Measurements from ENCODE around the gene ADGRD2.

The ADGRD2 gene

GRCh38 chr9:124447297-124447661, 3.0 kb upstream of the ADGRD2 start:
- H3K9me3 Mint-ChIP-seq: peaks cover 2% of the 10 kb centered on the region
- H3K4me3 Mint-ChIP-seq: no peak overlapping the region
- no peaks in the 10 kb centered on the region for H3K36me3 Mint-ChIP-seq
- peaks cover 9% of the 10 kb centered on the region for H3K4me1 Mint-ChIP-seq
- no peak for ATAC-seq
- peaks cover 89% of the 10 kb centered on the region for H3K27me3 Mint-ChIP-seq
- no peak overlapping the region for H3K27ac Mint-ChIP-seq

- no peaks in the 10 kb centered on the region for H3K36me3 Mint-ChIP-seq
- H3K4me1 Mint-ChIP-seq: peaks cover 9% of the 10 kb centered on the region
- no peak overlapping the region for H3K27ac Mint-ChIP-seq
- peaks cover 94% of the 10 kb centered on the region for H3K27me3 Mint-ChIP-seq
- H3K9me3 Mint-ChIP-seq: peaks cover 2% of the 10 kb centered on the region
- H3K4me3 Mint-ChIP-seq: no peak overlapping the region
- ATAC-seq: no peak
Measured at GRCh38 chr9:124448019-124448418, 2.2 kb upstream of the ADGRD2 start.

- peaks cover 9% of the 10 kb centered on the region for H3K4me1 Mint-ChIP-seq
- H3K36me3 Mint-ChIP-seq: no peaks in the 10 kb centered on the region
- H3K27me3 Mint-ChIP-seq: peaks cover 80% of the 10 kb centered on the region
- no peak for ATAC-seq
- H3K9me3 Mint-ChIP-seq: no peaks in the 10 kb centered on the region
- no peak overlapping the region for H3K4me3 Mint-ChIP-seq
- H3K27ac Mint-ChIP-seq: no peak overlapping the region
Measured at GRCh38 chr9:124449381-124450151, 685 bp upstream of the ADGRD2 start.

- peaks cover 77% of the 10 kb centered on the region for H3K27me3 Mint-ChIP-seq
- H3K9me3 Mint-ChIP-seq: no peaks in the 10 kb centered on the region
- H3K4me3 Mint-ChIP-seq: no peak overlapping the region
- H3K36me3 Mint-ChIP-seq: no peaks in the 10 kb centered on the region
- no peak for ATAC-seq
- H3K27ac Mint-ChIP-seq: no peak overlapping the region
- peaks cover 9% of the 10 kb centered on the region for H3K4me1 Mint-ChIP-seq
Measured at GRCh38 chr9:124450931-124451661, 845 bp downstream of the ADGRD2 start.

GRCh38 chr9:124452326-124452725, 2.1 kb downstream of the ADGRD2 start:
- peaks cover 65% of the 10 kb centered on the region for H3K27me3 Mint-ChIP-seq

GRCh38 chr9:124452841-124453585, 2.8 kb downstream of the ADGRD2 start:
- ATAC-seq: no peak
- Mint-ChIP-seq H3K27ac (no peak overlapping the region), H3K9me3 (no peaks in the 10 kb centered on the region), H3K4me3 (no peak overlapping the region), H3K27me3 (peaks cover 58% of the 10 kb centered on the region), H3K36me3 (no peaks in the 10 kb centered on the region), H3K4me1 (peaks cover 9% of the 10 kb centered on the region)

More at GRCh38 chr9:124452326-124452725, 2.1 kb downstream of the ADGRD2 start:
- no peak for ATAC-seq
- Mint-ChIP-seq H3K4me1 (peaks cover 9% of the 10 kb centered on the region), H3K4me3 (no peak overlapping the region), H3K9me3 (no peaks in the 10 kb centered on the region), H3K27ac (no peak overlapping the region), H3K36me3 (no peaks in the 10 kb centered on the region)

- Mint-ChIP-seq H3K9me3 (no peaks in the 10 kb centered on the region), H3K36me3 (no peaks in the 10 kb centered on the region), H3K4me1 (peaks cover 9% of the 10 kb centered on the region), H3K27me3 (peaks cover 51% of the 10 kb centered on the region), H3K4me3 (no peak overlapping the region), H3K27ac (no peak overlapping the region)
- no peak for ATAC-seq
Measured at GRCh38 chr9:124453586-124454191, 3.4 kb downstream of the ADGRD2 start.

GRCh38 chr9:124454296-124454695, 4.0 kb downstream of the ADGRD2 start:
- H3K4me3 Mint-ChIP-seq: no peak overlapping the region
- peaks cover 9% of the 10 kb centered on the region for H3K4me1 Mint-ChIP-seq
- no peaks in the 10 kb centered on the region for H3K9me3 Mint-ChIP-seq
- H3K27me3 Mint-ChIP-seq: peaks cover 45% of the 10 kb centered on the region
- no peaks in the 10 kb centered on the region for H3K36me3 Mint-ChIP-seq
- no peak for ATAC-seq
- no peak overlapping the region for H3K27ac Mint-ChIP-seq

- peaks cover 9% of the 10 kb centered on the region for H3K4me1 Mint-ChIP-seq
Measured at GRCh38 chr9:124454791-124455443, 4.7 kb downstream of the ADGRD2 start.

GRCh38 chr9:124455820-124456219, 5.6 kb downstream of the ADGRD2 start:
- Mint-ChIP-seq H3K27ac (no peak overlapping the region), H3K36me3 (no peaks in the 10 kb centered on the region), H3K4me3 (no peak overlapping the region), H3K9me3 (peaks cover 3% of the 10 kb centered on the region), H3K27me3 (peaks cover 30% of the 10 kb centered on the region), H3K4me1 (peaks cover 2% of the 10 kb centered on the region)
- no peak for ATAC-seq

More at GRCh38 chr9:124454791-124455443, 4.7 kb downstream of the ADGRD2 start:
- Mint-ChIP-seq H3K36me3 (no peaks in the 10 kb centered on the region), H3K4me3 (no peak overlapping the region), H3K9me3 (no peaks in the 10 kb centered on the region), H3K27me3 (peaks cover 39% of the 10 kb centered on the region), H3K27ac (no peak overlapping the region)
- ATAC-seq: no peak

GRCh38 chr9:124456341-124457078, 6.3 kb downstream of the ADGRD2 start:
- Mint-ChIP-seq H3K27me3 (peaks cover 23% of the 10 kb centered on the region), H3K9me3 (peaks cover 3% of the 10 kb centered on the region), H3K27ac (no peak overlapping the region), H3K4me3 (no peak overlapping the region), H3K4me1 (no peaks in the 10 kb centered on the region), H3K36me3 (no peaks in the 10 kb centered on the region)
- no peak for ATAC-seq

- Mint-ChIP-seq H3K27me3 (peaks cover 15% of the 10 kb centered on the region), H3K9me3 (peaks cover 3% of the 10 kb centered on the region), H3K27ac (no peak overlapping the region), H3K36me3 (no peaks in the 10 kb centered on the region), H3K4me3 (no peak overlapping the region), H3K4me1 (no peaks in the 10 kb centered on the region)
- ATAC-seq: no peak
Measured at GRCh38 chr9:124457079-124457886, 7.0 kb downstream of the ADGRD2 start.

- no peaks in the 10 kb centered on the region for H3K4me1 Mint-ChIP-seq
- H3K4me3 Mint-ChIP-seq: no peak overlapping the region
- H3K27ac Mint-ChIP-seq: no peak overlapping the region
- H3K36me3 Mint-ChIP-seq: no peaks in the 10 kb centered on the region
- H3K9me3 Mint-ChIP-seq: peaks cover 7% of the 10 kb centered on the region
- no peak for ATAC-seq
- peaks cover 10% of the 10 kb centered on the region for H3K27me3 Mint-ChIP-seq
Measured at GRCh38 chr9:124457887-124458431, 7.7 kb downstream of the ADGRD2 start.
